Activated CD4-positive, alpha-beta T cell treated with anti-CD3 and anti-CD28 coated beads for 24 hours (primary cell): ENCODE results near the gene PRPF38A.
"Not testable (repeated sequence)": the region's sequence is repeated elsewhere in the genome, so short reads cannot be mapped to it uniquely, and the experiment has no call there.

Experiments used
- DNase-seq, 2 donors: peaks; one replicate each; pipeline ENCODE4 v3.0.0-alpha.2; 2020; ENCODE audit warnings: low read depth in 2 of 2

PRPF38A gene, protein sequence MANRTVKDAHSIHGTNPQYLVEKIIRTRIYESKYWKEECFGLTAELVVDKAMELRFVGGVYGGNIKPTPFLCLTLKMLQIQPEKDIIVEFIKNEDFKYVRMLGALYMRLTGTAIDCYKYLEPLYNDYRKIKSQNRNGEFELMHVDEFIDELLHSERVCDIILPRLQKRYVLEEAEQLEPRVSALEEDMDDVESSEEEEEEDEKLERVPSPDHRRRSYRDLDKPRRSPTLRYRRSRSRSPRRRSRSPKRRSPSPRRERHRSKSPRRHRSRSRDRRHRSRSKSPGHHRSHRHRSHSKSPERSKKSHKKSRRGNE

DNA sequence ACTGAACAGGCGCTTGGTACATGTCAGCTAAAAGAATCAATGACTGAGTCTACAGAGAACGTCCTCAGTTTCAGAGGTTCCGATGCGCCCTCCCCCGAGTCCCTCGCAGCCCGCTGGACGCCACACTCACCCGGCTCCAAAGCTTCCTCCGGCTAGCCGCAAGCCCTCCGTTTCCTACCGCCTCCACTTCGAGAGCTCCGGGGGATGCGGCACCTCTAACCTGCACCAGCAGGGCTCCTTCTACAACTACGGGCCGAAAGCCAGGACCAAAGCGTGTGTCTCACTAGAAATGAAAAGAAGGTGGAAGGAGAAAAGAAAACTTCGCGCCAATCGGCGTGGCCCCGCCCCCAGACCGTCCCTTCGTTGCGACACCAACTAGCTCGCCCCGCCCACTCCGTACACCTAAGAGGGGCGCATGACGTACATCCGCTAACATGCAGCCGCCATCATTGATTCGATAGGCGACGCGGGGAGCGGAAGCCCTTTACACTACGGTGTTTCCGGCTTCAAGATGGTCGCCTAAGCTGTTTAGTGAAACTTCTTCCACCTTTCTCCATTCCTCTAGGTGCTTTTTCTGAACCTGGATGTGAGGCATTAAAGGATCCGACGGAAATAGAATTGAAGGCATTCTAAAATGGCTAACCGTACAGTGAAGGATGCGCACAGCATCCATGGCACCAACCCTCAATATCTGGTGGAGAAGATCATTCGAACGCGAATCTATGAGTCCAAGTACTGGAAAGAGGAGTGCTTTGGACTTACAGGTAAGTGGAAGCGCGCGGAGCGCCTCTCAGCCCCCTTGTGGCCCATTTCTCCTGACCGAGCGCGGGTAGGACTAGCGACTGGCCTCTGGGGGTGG lies at the start of gene PRPF38A, which contains the start of gene ORC1:
Gene PRPF38A (plus strand): TSS at position 487 of the 859 bp plus-strand sequence. CDS start 148 bp downstream, at position 635.
Gene ORC1 (minus strand): TSS at position 308 of the 859 bp plus-strand sequence. CDS start 2,200 bp downstream, outside the sequence.
- peak; percentile 97 to 99 for DNase-seq

DNA sequence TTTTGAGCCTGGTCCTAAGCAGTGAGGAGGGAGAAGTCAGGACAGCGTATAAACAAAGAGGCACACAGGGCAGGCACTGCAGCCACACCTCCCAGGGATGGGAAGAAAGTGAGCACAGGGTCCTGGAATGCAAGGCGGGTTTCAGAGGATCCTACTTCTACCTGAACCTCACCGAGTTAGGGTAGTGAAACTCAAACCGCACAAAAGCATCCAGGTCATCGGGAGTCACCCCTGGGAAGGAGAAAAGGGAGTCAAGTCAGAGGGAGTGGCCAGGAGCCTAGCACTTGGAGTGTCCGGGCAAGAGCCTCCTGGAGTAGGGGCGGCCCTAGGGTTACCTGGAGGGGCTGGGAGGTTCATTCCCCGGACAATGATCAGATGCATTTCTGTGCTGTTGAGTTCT lies 49.0 kb upstream of the PRPF38A start:
- no peak for DNase-seq

DNA sequence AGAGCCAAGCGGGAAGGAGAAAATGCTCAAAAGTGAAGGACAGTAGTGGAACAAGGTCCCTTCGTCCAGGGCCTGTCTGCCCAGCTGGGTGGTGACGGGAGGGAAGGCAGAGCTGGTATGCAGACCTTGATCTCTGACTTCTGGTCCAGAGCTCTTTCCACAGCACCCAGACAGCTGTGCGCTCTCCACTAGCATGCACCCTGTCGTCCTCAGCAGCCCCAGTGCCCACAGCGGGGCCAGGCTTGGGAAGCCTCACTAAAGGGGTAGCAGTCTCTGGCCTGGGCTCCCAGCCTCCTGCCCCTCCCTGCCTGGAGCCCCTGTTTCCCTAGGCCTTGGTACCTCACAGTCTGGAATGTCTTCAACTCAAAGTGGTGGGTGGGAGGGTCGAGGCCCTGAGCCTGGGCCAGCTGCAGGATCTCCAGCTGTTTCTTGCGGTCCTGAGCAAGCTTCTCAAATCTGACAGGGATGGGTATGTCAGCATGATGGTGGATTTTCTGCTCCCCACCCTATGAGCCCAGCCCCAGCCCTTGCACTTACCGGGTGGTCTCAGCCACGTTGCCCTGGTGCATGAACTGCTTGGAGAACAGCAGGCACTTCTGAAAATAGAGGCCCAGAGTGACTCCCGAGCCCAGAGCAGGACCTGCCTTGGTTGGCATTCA lies 48.4 kb upstream of the PRPF38A start:
- DNase-seq = no peak

DNA sequence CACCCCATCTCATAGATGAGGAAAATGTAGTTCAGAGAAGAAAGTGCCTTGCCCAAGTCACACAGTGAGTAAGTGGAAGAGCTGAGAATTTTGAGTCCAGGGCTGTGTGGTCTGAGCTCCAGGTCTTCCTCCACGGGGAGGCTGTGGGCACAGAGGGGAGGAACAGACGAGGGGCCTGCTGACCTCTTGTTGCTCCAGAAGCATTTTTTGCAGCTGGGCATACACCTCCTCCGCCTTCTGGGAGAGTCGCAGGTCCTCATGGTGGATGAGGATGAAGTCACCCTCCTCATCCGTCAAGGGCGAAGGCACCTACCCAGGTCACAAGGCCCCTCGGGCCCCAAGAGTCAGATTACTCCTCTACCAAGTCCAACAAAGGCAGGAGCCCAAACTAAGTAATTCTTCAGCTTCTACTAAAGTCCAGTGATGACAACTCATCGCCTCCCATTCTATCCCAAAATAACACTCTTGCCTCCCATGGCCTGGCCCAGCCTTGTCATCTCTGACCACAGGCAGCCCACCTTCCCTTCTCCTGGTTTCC lies 47.5 kb upstream of the PRPF38A start:
- no peak for DNase-seq

DNA sequence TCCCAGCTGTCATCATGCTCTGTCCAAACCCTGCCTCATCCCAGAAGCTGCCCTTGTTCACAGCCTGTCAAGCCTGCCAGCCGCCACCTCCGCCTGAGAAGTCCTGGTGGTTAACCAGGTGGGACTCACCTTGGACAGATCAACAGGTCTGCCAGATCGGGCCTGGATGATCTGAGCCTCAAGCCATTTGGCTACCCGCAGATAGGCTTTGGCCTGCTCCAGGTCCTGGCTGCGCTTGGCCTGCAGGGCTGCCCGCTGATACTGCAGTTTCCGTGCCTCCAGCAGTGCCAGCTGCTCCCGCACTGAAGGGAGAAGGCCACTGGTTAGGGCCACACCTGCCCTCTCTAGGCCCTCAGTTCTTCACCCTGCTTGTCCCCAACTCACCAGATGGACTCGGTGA lies 47.0 kb upstream of the PRPF38A start:
- DNase-seq = no peak

DNA sequence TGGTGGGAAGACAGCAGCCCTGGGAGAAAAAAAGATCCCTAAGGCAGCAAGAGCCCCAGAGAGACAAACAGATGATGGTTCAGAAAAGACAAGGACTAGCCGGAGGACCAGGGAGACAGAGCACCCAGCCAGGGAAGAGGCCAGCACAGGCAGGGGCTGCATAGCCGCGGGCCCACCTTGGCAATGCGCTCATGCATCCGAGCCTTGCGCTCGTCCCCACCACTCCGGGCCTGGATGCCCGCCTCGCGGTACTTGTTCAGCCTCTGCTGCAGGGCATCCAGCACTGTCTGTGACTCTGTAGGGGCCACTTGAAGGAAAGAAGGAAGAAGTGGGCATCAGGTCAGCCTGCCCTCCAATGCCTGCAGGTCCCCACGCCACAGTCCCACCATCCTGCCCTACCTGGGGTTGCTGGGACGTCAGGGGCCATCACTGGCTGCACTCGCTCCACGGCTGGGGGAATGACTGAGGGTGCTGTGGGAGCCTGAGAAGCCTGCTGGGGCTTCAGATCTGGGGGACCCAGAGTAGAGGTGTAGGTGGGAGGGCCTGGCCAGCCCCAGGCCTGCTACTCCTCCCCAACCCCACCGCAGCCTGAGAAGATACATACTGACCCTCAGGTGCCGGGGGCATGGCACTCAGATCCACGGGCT lies 45.4 kb upstream of the PRPF38A start:
- DNase-seq = no peak

DNA sequence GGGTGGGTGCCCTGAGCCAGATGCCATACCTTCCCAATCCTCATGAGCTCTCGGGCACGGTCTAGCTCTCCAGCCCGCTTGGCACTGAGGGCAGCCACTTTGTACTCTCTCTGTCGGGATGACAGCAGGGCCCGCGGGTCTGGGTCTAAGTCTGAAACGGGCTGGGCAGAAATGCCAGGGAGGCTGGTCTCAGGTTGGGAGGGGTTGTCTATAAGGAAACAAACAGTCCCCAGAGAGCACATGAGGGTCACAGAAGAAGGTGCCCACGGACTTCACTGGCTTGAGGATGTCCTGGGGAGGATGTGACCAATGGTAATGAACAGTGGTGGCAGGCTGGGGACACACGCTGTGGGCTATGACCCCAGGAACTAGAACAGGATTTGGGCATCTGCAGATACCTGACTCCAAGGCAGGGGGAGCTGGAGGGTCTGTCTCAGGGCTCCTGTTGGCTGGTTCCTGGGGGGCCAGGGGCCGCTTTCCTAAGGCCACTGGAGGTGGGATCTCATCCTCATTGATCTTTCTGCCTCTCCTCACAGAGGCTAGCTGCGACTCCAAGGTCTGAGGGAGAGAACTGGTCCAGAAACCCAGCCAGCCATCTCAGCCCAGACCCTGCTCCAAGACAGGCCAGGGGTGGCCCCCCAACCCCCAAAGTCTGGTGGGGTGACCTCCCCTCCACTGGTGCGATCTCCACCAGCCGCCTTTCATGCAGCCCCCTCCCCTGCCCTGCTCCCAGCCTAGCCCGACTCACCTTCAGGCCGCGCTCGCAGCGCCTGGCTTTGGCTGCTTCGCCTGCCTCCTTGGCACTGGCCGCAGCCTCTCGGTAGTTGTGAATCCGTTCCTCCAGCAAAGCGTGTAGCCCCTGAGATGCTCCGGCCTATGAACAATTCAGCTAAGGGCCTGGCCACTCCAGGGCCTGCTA lies 44.5 kb upstream of the PRPF38A start:
- DNase-seq = no peak

DNA sequence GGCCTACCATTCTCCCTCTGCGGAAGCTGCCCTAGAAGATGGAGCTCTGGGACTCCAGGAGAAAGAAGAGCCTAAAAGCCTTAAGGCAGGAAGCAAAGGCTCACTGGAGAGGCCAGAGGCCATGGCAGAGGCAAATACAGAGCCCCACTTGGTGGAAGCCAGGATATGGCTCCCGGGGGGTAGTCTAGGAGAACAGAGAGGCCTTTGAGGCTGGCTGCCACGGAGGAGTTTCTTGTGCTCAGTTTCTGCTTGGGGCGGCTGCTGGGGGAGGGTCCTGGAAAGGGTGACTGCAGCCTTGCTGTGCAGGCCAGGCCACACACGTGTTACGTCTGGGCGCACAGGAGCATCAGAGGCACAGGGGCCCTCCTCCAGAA lies 43.8 kb upstream of the PRPF38A start:
- no peak for DNase-seq

DNA sequence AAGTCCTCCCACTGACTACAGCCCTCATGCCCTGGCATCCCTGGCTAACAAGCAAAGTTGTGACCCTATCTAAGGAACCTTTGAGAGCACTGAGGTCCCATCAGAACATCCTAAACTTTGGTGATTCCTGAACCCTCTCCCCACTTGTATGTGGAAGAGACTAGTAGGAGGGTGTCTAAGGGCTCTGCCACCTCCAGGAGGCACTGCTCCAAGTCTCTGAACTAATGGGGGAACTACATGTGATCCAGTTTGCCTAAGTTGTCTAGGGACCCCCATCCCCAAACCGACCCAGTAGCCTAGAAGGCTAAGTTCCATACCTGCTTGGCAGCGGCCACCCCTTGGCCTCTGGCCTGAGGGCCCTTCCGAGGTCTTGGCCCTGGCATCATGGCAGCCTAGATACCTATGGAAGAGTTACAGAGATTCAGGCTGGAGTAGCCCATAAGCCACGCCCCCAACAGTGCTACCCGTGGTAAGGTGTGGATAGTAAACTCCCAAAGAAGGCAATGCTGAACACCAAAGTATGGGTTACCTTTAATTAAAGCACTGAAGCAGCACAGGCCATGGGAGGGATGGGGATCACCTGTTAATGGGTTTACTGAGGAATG lies 40.1 kb upstream of the PRPF38A start:
- no peak for DNase-seq

DNA sequence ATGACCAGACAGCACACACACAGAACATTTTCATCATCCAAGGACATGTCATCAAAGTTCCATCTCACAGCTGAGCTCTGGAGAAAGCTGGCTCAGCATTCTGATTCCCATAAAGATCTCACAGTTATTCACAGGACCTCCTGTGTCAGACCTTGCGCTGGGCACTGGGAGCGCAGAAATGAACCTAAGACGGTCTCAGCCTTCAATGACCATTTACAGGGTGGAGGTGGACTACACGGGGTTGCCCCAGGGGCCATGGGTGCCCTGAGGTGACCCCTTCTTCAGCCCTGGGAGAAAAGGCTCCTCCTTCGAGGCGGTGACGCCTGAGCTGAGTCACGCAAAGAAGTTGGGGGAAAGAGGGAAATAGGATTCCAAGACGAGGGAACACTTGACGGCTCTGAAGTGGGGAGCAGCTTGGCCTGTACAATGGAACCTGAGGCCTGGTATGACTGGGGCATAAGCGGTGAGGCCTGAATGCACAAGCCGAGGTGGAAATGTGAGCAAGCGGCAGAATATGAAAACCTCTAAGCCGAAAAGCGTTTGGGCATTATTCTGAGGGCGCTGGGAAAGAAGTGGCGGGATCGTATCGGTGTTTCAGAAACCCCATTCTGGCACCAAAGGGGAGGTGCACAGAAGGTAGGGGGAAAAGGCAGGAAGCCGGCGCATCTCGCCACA lies 39.2 kb upstream of the PRPF38A start:
- no peak for DNase-seq

DNA sequence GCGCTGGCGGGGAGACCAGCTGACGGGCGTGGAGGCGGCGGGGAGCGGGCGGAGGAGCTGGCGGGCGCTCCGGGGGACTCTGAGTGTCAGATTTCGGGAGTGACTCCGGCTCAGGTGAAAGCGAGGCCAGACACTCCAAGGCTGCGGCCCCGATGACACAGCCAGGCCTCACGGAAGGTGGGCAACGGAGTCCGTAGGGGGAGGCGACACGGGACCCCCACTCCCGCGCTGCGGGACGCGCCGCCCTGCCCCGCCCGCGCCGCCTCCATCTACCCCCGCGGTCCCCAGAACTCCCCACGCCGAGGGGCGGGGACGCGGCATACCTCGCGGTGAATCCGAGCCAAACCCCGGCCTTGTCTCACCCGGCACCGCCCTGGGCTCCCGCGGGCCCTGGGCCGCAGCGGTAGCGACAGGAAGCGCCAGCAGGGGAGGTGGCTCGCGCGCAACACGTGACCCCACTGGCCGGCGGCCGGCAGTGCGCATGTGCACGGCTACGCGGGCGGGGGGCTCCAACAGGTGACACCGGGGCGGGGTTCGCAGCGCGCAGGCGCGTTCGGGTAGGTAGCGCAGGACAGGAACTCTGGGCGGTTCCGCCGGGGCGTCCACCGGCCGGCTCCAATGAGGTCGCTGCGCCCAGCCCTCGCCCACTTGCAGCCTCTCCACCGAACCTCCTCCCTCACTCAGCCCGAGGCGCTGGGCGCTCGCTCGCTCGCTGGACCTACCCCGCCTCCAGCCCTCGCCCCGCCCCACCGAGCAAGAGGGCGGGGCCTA lies 38.5 kb upstream of the PRPF38A start, which contains the start of gene CC2D1B:
Gene CC2D1B (minus strand): TSS at position 460 of the 771 bp plus-strand sequence. CDS start 1,585 bp downstream, outside the sequence.
- peak; percentile 97 to 98 for DNase-seq

DNA sequence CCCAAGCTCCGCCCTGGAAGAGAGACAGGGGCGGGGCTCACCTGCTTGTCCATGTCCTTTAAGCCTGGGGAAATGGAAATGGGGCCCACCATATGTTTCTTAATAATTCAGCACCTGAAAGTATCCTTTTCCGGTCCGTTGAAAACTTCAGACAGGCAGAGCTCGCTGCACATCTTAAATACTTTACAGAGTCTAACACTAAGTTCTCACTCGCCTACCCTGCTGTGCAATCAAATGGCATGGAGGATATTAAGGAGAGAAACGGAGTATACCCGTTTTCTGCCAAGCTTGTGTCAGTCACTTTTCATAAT lies 37.9 kb upstream of the PRPF38A start:
- DNase-seq = no peak

DNA sequence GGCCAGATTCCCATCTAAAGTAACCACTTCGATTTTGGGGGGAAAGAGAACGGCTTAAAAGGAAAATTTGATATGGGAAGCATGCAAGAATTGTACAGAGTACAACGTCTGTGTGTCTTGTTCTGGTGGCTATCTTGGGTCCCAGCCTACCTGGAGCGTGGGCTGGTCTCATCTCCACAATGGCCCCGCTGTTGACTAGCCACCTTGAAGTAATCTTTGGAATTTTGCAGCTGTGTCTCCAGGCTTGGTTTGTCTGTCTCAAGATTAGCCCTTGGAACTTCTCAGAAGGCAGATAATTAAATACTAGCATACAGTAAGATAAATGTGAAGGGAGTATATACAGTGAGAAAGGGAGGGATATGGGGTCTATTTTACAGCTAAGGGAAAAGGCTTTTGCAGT lies 37.1 kb upstream of the PRPF38A start:
- no peak for DNase-seq

DNA sequence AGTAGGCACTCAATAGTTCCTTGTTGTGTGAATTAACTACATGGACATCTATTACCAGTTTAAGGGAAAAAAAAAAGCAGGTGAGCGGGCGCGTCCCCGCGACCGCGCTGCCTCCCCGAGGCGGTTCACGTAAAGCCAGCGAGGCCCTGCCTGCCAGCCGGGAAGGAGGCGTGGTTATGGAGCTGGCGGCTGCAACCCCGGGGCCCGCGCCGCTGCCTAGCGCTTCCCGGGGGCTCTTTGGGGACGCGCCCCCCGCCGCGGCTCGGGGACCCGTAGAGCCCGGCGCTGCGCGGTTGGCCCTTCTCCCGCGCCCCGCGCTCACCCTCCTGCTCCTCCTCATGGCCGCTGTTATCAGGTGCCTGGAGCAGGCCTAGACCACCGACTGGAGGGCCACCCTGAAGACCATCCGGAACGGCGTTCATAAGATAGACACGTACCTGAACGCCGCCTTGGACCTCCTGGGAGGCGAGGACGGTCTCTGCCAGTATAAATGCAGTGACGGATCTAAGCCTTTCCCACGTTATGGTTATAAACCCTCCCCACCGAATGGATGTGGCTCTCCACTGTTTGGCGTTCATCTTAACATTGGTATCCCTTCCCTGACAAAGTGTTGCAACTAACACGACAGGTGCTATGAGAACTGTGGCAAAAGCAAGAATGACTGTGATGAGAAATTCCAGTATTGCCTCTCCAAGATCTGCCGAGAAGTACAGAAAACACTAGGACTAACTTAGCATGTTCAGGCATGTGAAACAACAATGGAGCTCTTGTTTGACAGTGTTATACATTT lies 35.8 kb upstream of the PRPF38A start:
- DNase-seq = peak; percentile 19 to 48

DNA sequence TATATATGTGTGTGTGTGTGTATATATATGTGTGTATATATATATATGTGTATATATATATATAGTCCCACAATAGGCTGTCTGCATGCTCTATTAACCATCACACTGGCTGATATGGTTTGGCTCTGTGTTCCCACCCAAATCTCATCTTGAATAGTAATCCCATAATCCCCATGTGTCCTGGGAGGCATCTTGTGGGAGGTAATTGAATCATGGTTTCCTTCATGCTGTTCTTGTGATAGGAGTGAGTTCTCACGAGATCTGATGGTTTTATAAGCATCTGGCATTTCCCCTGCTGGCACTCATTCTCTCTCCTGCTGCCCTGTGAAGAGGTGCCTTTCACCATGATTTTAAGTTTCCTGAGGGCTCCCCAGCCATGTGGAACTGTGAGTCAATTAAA lies 34.6 kb upstream of the PRPF38A start:
- DNase-seq = not testable (repeated sequence)

DNA sequence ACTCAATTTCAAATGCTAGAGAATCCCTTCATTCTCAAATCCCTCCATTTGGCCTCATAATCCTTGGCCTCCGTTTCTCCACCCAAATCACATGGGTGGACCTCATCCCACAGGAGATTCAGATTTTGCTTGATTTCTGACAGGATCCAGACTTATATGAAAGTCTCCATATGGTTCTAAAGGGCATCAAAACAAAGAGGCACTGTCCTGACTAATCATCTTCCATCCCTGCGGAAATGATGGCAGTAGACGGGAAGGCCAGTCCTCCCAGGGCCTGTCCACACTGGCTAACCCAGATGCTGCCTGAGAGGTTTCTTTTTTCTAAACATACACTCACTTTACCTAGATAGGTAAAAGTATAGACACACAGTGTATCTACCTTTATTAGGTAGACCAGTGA lies 19.0 kb upstream of the PRPF38A start:
- no peak for DNase-seq

DNA sequence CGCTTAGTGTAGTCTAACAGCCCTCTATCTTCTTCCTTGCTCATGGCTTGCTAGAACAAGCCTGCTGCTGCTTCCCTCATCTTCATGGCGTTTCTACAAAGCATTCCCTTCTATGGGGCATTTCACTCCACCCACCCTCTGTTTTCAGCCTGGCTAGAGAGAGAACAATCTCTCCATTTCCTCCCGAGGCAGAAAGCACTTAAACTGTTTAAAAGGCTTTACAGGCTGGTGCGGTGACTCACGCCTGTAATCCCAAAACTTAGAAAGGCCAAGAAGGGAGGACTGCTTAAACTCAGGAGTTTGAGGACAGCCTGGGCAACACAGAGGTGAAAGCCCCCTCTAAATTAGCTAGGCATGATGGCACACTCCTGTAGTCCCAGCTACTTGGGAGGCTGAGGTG lies 17.9 kb upstream of the PRPF38A start:
- no peak for DNase-seq

DNA sequence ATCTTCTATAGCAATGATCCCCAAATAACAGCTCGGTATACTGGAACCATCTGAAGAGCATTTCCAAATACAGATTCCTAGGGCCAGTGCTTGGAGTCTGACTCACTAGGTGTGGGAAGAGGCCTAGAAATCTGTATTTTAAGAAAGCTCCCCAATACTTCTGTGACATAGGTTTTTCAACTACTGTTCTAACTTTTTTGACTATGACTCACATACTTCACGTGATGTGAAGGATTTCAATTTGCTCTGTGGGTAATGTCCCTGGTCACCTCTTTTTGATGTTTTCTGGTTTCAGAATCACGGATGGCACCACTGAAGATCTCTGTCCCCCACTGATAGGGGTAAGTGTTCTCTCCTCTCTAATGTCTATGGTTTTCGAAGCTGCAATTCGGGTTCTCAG lies 11.2 kb upstream of the PRPF38A start:
- no peak for DNase-seq
